PC-9 (cell line): ENCODE data around the gene KLRB1. TPM values are rescaled to one million over a fixed set of nuclear protein-coding genes. Genes with fewer than 3 reads are reported as not detected.

Experiments
- BruUV-seq: library from RNA; stranded (reverse); fragments of 400-500 nt; replicated peaks from 2 replicates; lab custom pipeline; 2021; lab: Mats Ljungman, UMichigan
- CTCF ChIA-PET: fragments of 300-600 bp; sonication (Branson Sonifier 250); formaldehyde crosslinking; loops from one replicate; lab custom pipeline; 2022; ENCODE audit warnings: antibody characterized with exemption; lab: Charles Lee
- POLR2A ChIA-PET: fragments of 300-600 bp; sonication (Branson Sonifier 250); formaldehyde crosslinking; loops from one replicate; lab custom pipeline; 2022; ENCODE audit warnings: antibody characterized with exemption; ENCODE audit not compliant: unreplicated experiment; lab: Charles Lee
- DNase-seq, 2 experiments: peaks; one replicate each; pipeline versions ENCODE4 v3.0.0 to v3.0.0-alpha.2; 2015 to 2022; ENCODE audit warnings: mixed read lengths in 1 of 2
- H2AFZ ChIP-seq: fragments of 200-600 bp; sonication (generic); 2 replicates; pipeline ENCODE4 v1.8.1; 2017; ENCODE audit warnings: antibody characterized with exemption
- H3F3A ChIP-seq: fragments of 200-600 bp; sonication (generic); 2 replicates; pipeline ENCODE4 v1.8.1; 2017; ENCODE audit warnings: antibody characterized with exemption, mild to moderate bottlenecking, low read depth; ENCODE audit not compliant: insufficient read depth
- H3K27ac ChIP-seq: fragments of 200-600 bp; sonication (generic); 2 replicates; pipeline ENCODE4 v1.6.1; 2016; ENCODE audit warnings: mixed run types
- H3K27me3 ChIP-seq: fragments of 200-600 bp; sonication (generic); 2 replicates; pipeline ENCODE4 v1.6.1; 2016; ENCODE audit warnings: low read depth, mixed run types; ENCODE audit not compliant: insufficient read depth
- H3K36me3 ChIP-seq: fragments of 200-600 bp; sonication (generic); 2 replicates; pipeline ENCODE4 v1.6.1; 2016; ENCODE audit warnings: low read depth, mixed run types
- H3K4me1 ChIP-seq: fragments of 200-600 bp; sonication (generic); replicated peaks from 2 replicates; pipeline ENCODE4 v1.6.1; 2016; ENCODE audit warnings: mixed run types; ENCODE audit not compliant: insufficient read depth
- H3K4me2 ChIP-seq: fragments of 200-600 bp; sonication (generic); 2 replicates; pipeline ENCODE4 v1.6.1; 2017; ENCODE audit warnings: mixed run types
- H3K4me3 ChIP-seq: fragments of 200-600 bp; sonication (generic); 2 replicates; pipeline ENCODE4 v1.6.1; 2016; ENCODE audit warnings: mixed run types
- H3K79me2 ChIP-seq: fragments of 200-600 bp; sonication (generic); 2 replicates; pipeline ENCODE4 v1.6.1; 2017; ENCODE audit warnings: low read depth, mixed run types
- H3K9me2 ChIP-seq: fragments of 200-600 bp; sonication (generic); 2 replicates; pipeline ENCODE4 v1.8.1; 2017; ENCODE audit warnings: mild to moderate bottlenecking; ENCODE audit not compliant: insufficient read depth
- H3K9me3 ChIP-seq: fragments of 200-600 bp; sonication (generic); 2 replicates; pipeline ENCODE4 v1.8.1; 2016; ENCODE audit warnings: low read depth; ENCODE audit not compliant: insufficient read depth
- H4K20me1 ChIP-seq: fragments of 200-600 bp; sonication (generic); 2 replicates; pipeline ENCODE4 v1.8.1; 2017; ENCODE audit not compliant: insufficient read depth
- CTCF ChIP-seq: fragments of 200-600 bp; sonication (generic); conservative IDR thresholded peaks from 2 replicates; pipeline ENCODE4 v1.6.1; 2017; ENCODE audit warnings: mixed run types, antibody characterized with exemption, mild to moderate bottlenecking, moderate library complexity
- EZH2 ChIP-seq: fragments of 200-600 bp; sonication (generic); IDR thresholded peaks from 2 replicates; pipeline ENCODE4 v1.8.0; 2017; ENCODE audit warnings: antibody characterized with exemption, low read depth
- intact Hi-C: fragments of 100-400 bp; cut with micrococcal nuclease; formaldehyde crosslinking; loops from one replicate; pipeline ENCODE4 v1.10.0; 2022; ENCODE audit not compliant: unreplicated experiment
- total RNA-seq: library from RNA; stranded (reverse); gene quantifications from 2 replicates; pipeline ENCODE4 v1.2.3, GENCODE V29; 2021

KLRB1 gene
- total RNA-seq, 1 experiment from 2014 or later: not detected

- no peaks in the 10 kb centered on the region for H3K4me1 ChIP-seq
- no peak for TF ChIP-seq CTCF
- TF ChIP-seq EZH2: no peak
- H3K9me3 ChIP-seq: 0 out of 2 replicates have a peak, but pooled peaks cover 3% of the 10 kb centered on the region
- CTCF ChIA-PET: no interaction called here
- H3K27ac ChIP-seq: no peak overlapping the region
- no peaks in the 10 kb centered on the region for H3K27me3 ChIP-seq
- intact Hi-C loops: no loop called here
- no peaks in the 10 kb centered on the region for H4K20me1 ChIP-seq
- no peak overlapping the region for H2AFZ ChIP-seq
- no peaks in the 10 kb centered on the region for H3F3A ChIP-seq
- H3K79me2 ChIP-seq: no peaks in the 10 kb centered on the region
- DNase-seq: no peak
- H3K9me2 ChIP-seq: no peaks in the 10 kb centered on the region
- H3K4me3 ChIP-seq: no peak overlapping the region
- POLR2A ChIA-PET: no interaction called here
- no peaks in the 10 kb centered on the region for H3K36me3 ChIP-seq
- no TSS peak for BruUV-seq
- no peak overlapping the region for H3K4me2 ChIP-seq
Measured at GRCh38 chr12:9606736-9607372, 862 bp downstream of the KLRB1 start.

DNA sequence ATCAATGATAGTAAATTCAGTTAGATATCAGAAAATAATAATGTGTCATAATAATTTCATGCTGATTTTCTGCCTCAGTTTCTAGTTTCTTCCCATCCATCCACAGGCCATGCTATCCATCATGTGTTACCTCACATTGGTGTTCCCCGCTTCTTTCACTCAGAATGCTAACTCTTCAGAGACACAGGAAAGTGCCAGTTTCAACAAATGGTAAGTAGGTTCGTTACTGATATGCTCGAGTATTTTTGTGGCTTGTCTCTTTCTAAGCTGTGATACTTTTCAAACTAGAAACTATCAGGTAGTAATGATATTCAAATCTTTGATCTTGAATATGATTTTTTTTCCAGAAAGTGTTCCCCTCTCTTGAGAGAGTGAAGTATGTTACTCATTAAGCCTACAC lies 1.5 kb downstream of the KLRB1 start:
- Histone ChIP-seq H3F3A (no peaks in the 10 kb centered on the region), H3K27me3 (no peaks in the 10 kb centered on the region), H4K20me1 (no peaks in the 10 kb centered on the region), H2AFZ (no peak overlapping the region), H3K36me3 (no peaks in the 10 kb centered on the region), H3K27ac (no peak overlapping the region), H3K4me3 (no peak overlapping the region), H3K79me2 (no peaks in the 10 kb centered on the region), H3K9me2 (no peaks in the 10 kb centered on the region), H3K4me2 (no peak overlapping the region), H3K4me1 (no peaks in the 10 kb centered on the region), H3K9me3 (0 out of 2 replicates have a peak, but pooled peaks cover 3% of the 10 kb centered on the region)
- BruUV-seq: no TSS peak
- ChIA-PET POLR2A (no interaction called here), CTCF (no interaction called here)
- TF ChIP-seq CTCF (no peak), EZH2 (no peak)
- DNase-seq: no peak
- intact Hi-C loops: no loop called here

DNA sequence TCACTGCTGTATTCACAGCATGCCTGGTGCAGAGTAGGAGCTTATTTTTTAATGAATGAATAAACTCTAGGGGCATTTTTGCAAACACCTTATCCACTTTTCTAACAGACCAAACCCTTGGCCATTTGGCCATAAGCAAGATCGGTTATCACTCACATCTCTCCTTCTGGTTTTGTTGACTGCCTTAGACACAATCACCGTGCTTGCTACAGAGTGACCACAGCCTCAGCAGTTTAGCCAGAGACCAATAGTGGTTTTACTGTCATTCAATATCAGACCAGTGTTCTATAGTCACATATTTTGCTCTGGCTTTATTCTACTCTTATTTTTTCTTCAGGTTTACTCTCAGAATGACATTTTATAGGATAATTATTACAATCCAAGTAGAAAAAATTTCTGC lies 2.2 kb downstream of the KLRB1 start:
- H3K4me1 ChIP-seq: no peaks in the 10 kb centered on the region
- no peak overlapping the region for H3K4me3 ChIP-seq
- no peaks in the 10 kb centered on the region for H3K9me2 ChIP-seq
- no peaks in the 10 kb centered on the region for H3K27me3 ChIP-seq
- no peaks in the 10 kb centered on the region for H3K36me3 ChIP-seq
- BruUV-seq: no TSS peak
- H3F3A ChIP-seq: no peaks in the 10 kb centered on the region
- intact Hi-C loops: no loop called here
- H3K9me3 ChIP-seq: 0 out of 2 replicates have a peak, but pooled peaks cover 3% of the 10 kb centered on the region
- no peak overlapping the region for H3K4me2 ChIP-seq
- no peak overlapping the region for H2AFZ ChIP-seq
- POLR2A ChIA-PET: interaction anchor here (0.6 kb wide), 1 partner anchor 211 kb away, joined by 8 read pairs; no protein-coding TSS in a partner anchor
- no peaks in the 10 kb centered on the region for H4K20me1 ChIP-seq
- no peak for DNase-seq
- H3K27ac ChIP-seq: no peak overlapping the region
- TF ChIP-seq CTCF (no peak), EZH2 (no peak)
- CTCF ChIA-PET: no interaction called here
- no peaks in the 10 kb centered on the region for H3K79me2 ChIP-seq
